SK-N-SH treated with all-trans-retinoic acid at 6 μM for 48 hours (cell line): ENCODE results near the gene TMED10.

Source experiments
- ATAC-seq: fragments of 200-7000 bp; cut with Tn5 transposase; 3 replicates; pipeline ENCODE4 v1.9.1; 2020; ENCODE audit warnings: mild to moderate bottlenecking, moderate library complexity
- BACH2 ChIP-seq: fragments of 250-450 bp; sonication (Bioruptor Pico); IDR thresholded peaks from 2 replicates; pipeline ENCODE4 v1.9.0; 2021; ENCODE audit warnings: mild to moderate bottlenecking, borderline replicate concordance
- CSDC2 ChIP-seq: fragments of 250-450 bp; sonication (Bioruptor Pico); IDR thresholded peaks from 2 replicates; pipeline ENCODE4 v1.5.0; 2020; ENCODE audit warnings: mild to moderate bottlenecking, moderate library complexity
- CSRNP3 ChIP-seq: fragments of 250-450 bp; sonication (Bioruptor Pico); IDR thresholded peaks from 2 replicates; pipeline ENCODE4 v1.5.1; 2021; ENCODE audit warnings: mild to moderate bottlenecking, moderate library complexity
- ESRRG ChIP-seq: fragments of 250-450 bp; sonication (Bioruptor Pico); IDR thresholded peaks from 2 replicates; pipeline ENCODE4 v1.6.1; 2021; ENCODE audit warnings: mild to moderate bottlenecking
- GLIS3 ChIP-seq: fragments of 250-450 bp; sonication (Bioruptor Pico); IDR thresholded peaks from 2 replicates; pipeline ENCODE4 v1.5.0; 2020; ENCODE audit warnings: mild to moderate bottlenecking, moderate library complexity
- ISL1 ChIP-seq: fragments of 250-450 bp; sonication (Bioruptor Pico); IDR thresholded peaks from 2 replicates; pipeline ENCODE4 v2.1.2; 2022; ENCODE audit warnings: mild to moderate bottlenecking, moderate library complexity
- OSR1 ChIP-seq: fragments of 250-450 bp; sonication (Bioruptor Pico); IDR thresholded peaks from 2 replicates; pipeline ENCODE4 v1.8.0; 2022; ENCODE audit warnings: moderate library complexity, mild to moderate bottlenecking, inconsistent platforms
- PATZ1 ChIP-seq: fragments of 250-450 bp; sonication (Bioruptor Pico); IDR thresholded peaks from 2 replicates; pipeline ENCODE4 v1.8.0; 2020; ENCODE audit warnings: mild to moderate bottlenecking, moderate library complexity, borderline replicate concordance
- PPARA ChIP-seq: fragments of 250-450 bp; sonication (Bioruptor Pico); IDR thresholded peaks from 2 replicates; pipeline ENCODE4 v1.5.0; 2020; ENCODE audit warnings: mild to moderate bottlenecking, borderline replicate concordance
- RARB ChIP-seq: fragments of 250-450 bp; sonication (Bioruptor Pico); IDR thresholded peaks from 2 replicates; pipeline ENCODE4 v1.8.0; 2021; ENCODE audit warnings: mild to moderate bottlenecking, moderate library complexity
- SNAI2 ChIP-seq: fragments of 250-450 bp; sonication (Bioruptor Pico); IDR thresholded peaks from 2 replicates; pipeline ENCODE4 v1.5.0; 2020; ENCODE audit warnings: mild to moderate bottlenecking, moderate library complexity
- TCF4 ChIP-seq: fragments of 250-450 bp; sonication (Bioruptor Pico); IDR thresholded peaks from 2 replicates; pipeline ENCODE4 v1.8.0; 2021; ENCODE audit warnings: mild to moderate bottlenecking, moderate library complexity, borderline replicate concordance
- TOX ChIP-seq: fragments of 250-450 bp; sonication (Bioruptor Pico); IDR thresholded peaks from 2 replicates; pipeline ENCODE4 v1.8.0; 2021; ENCODE audit warnings: mild to moderate bottlenecking, moderate library complexity, borderline replicate concordance
- ZC3H10 ChIP-seq: fragments of 250-450 bp; sonication (Bioruptor Pico); IDR thresholded peaks from 2 replicates; pipeline ENCODE4 v1.5.1; 2021; ENCODE audit warnings: mild to moderate bottlenecking, moderate library complexity
- ZFP3 ChIP-seq: fragments of 250-450 bp; sonication (Bioruptor Pico); IDR thresholded peaks from 2 replicates; pipeline ENCODE4 v1.5.0; 2020; ENCODE audit warnings: mild to moderate bottlenecking, moderate library complexity
- ZFP30 ChIP-seq: fragments of 450-650 bp; formaldehyde crosslinking; IDR thresholded peaks from 2 replicates; pipeline ENCODE4 v1.5.0; 2022; ENCODE audit warnings: mild to moderate bottlenecking, moderate library complexity
- ZNF565 ChIP-seq: fragments of 450-650 bp; formaldehyde crosslinking; conservative IDR thresholded peaks from 2 replicates; pipeline ENCODE4 v1.5.0; 2020; ENCODE audit warnings: low read depth, mild to moderate bottlenecking, moderate library complexity
- ZNF70 ChIP-seq: fragments of 450-650 bp; formaldehyde crosslinking; IDR thresholded peaks from 2 replicates; pipeline ENCODE4 v1.5.0; 2020; ENCODE audit warnings: mild to moderate bottlenecking, moderate library complexity
- ZNF8 ChIP-seq: fragments of 450-650 bp; formaldehyde crosslinking; IDR thresholded peaks from 2 replicates; pipeline ENCODE4 v1.5.0; 2020; ENCODE audit warnings: mild to moderate bottlenecking, moderate library complexity
- TF ChIP-seq, protein P1 (sequence below): fragments of 250-450 bp; sonication (Bioruptor Pico); IDR thresholded peaks from 2 replicates; pipeline ENCODE4 v1.5.0; 2020; ENCODE audit warnings: mild to moderate bottlenecking, moderate library complexity
- TF ChIP-seq, protein P2 (sequence below): fragments of 250-450 bp; sonication (Bioruptor Pico); IDR thresholded peaks from 2 replicates; pipeline ENCODE4 v1.5.1; 2020; ENCODE audit warnings: low read depth, mild to moderate bottlenecking, moderate library complexity
- TF ChIP-seq, protein P3 (sequence below): fragments of 250-450 bp; sonication (Bioruptor Pico); IDR thresholded peaks from 2 replicates; pipeline ENCODE4 v1.8.0; 2021; ENCODE audit warnings: low read depth, mild to moderate bottlenecking, moderate library complexity, borderline replicate concordance

Gene TMED10

GRCh38 chr14:75176142-75176820, at the start of gene TMED10:
Gene TMED10 (minus strand): TSS chr14:75176612. CDS start chr14:75176579, 33 bp downstream.
- peak; percentile 90 for ATAC-seq
- TF ChIP-seq ISL1 (no peak), OSR1 (CRISPR knock-in tag) (no peak), CSRNP3 (CRISPR knock-in tag) (no peak), ZFP3 (CRISPR knock-in tag) (0 out of 2 replicates have a peak, but pooled peaks have one; percentile 21), CSDC2 (CRISPR knock-in tag) (no peak), GLIS3 (CRISPR knock-in tag) (no peak), ZFP30 (no peak), SNAI2 (0 out of 2 replicates have a peak, but pooled peaks have one; percentile 44), ZNF8 (CRISPR knock-in tag) (no peak)
- TF ChIP-seq, protein P1, sequence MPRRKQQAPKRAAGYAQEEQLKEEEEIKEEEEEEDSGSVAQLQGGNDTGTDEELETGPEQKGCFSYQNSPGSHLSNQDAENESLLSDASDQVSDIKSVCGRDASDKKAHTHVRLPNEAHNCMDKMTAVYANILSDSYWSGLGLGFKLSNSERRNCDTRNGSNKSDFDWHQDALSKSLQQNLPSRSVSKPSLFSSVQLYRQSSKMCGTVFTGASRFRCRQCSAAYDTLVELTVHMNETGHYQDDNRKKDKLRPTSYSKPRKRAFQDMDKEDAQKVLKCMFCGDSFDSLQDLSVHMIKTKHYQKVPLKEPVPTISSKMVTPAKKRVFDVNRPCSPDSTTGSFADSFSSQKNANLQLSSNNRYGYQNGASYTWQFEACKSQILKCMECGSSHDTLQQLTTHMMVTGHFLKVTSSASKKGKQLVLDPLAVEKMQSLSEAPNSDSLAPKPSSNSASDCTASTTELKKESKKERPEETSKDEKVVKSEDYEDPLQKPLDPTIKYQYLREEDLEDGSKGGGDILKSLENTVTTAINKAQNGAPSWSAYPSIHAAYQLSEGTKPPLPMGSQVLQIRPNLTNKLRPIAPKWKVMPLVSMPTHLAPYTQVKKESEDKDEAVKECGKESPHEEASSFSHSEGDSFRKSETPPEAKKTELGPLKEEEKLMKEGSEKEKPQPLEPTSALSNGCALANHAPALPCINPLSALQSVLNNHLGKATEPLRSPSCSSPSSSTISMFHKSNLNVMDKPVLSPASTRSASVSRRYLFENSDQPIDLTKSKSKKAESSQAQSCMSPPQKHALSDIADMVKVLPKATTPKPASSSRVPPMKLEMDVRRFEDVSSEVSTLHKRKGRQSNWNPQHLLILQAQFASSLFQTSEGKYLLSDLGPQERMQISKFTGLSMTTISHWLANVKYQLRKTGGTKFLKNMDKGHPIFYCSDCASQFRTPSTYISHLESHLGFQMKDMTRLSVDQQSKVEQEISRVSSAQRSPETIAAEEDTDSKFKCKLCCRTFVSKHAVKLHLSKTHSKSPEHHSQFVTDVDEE (CRISPR knock-in tag), result 0 out of 2 replicates have a peak, but pooled peaks have one; percentile 32
- TF ChIP-seq, protein P2, sequence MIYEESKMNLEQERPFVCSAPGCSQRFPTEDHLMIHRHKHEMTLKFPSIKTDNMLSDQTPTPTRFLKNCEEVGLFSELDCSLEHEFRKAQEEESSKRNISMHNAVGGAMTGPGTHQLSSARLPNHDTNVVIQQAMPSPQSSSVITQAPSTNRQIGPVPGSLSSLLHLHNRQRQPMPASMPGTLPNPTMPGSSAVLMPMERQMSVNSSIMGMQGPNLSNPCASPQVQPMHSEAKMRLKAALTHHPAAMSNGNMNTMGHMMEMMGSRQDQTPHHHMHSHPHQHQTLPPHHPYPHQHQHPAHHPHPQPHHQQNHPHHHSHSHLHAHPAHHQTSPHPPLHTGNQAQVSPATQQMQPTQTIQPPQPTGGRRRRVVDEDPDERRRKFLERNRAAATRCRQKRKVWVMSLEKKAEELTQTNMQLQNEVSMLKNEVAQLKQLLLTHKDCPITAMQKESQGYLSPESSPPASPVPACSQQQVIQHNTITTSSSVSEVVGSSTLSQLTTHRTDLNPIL (CRISPR knock-in tag), result no peak
- TF ChIP-seq, all 23 proteins: peak for 3

- ATAC-seq, result no peak
- TF ChIP-seq BACH2 (CRISPR knock-in tag) (no peak), PPARA (CRISPR knock-in tag) (no peak), ZC3H10 (no peak), SNAI2 (no peak), ZNF70 (CRISPR knock-in tag) (no peak), ESRRG (CRISPR knock-in tag) (no peak), ISL1 (no peak), GLIS3 (CRISPR knock-in tag) (no peak), ZNF565 (CRISPR knock-in tag) (no peak), CSRNP3 (CRISPR knock-in tag) (no peak), PATZ1 (no peak), RARB (CRISPR knock-in tag) (no peak), ZNF8 (CRISPR knock-in tag) (no peak), TOX (no peak), TCF4 (CRISPR knock-in tag) (no peak), ZFP30 (no peak)
- TF ChIP-seq, protein P2 (CRISPR knock-in tag), result no peak
- TF ChIP-seq, protein P1 (CRISPR knock-in tag), result no peak
- TF ChIP-seq, protein P3, sequence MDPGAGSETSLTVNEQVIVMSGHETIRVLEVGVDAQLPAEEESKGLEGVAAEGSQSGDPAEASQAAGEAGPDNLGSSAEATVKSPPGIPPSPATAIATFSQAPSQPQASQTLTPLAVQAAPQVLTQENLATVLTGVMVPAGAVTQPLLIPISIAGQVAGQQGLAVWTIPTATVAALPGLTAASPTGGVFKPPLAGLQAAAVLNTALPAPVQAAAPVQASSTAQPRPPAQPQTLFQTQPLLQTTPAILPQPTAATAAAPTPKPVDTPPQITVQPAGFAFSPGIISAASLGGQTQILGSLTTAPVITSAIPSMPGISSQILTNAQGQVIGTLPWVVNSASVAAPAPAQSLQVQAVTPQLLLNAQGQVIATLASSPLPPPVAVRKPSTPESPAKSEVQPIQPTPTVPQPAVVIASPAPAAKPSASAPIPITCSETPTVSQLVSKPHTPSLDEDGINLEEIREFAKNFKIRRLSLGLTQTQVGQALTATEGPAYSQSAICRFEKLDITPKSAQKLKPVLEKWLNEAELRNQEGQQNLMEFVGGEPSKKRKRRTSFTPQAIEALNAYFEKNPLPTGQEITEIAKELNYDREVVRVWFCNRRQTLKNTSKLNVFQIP (CRISPR knock-in tag), result no peak
Observed at GRCh38 chr14:75224561-75224960, 48.1 kb upstream of the TMED10 start.
